T-helper 1 cell (primary cell): ENCODE results near the gene DCTN3.

Source experiments
- DNase-seq, 5 donors: peaks; one replicate each; pipeline ENCODE4 v3.0.0-alpha.2; 2012 to 2020
- total RNA-seq, 4 donors: gene quantifications; one replicate each; lab custom pipeline; 2026; lab: John Stamatoyannopoulos, UW

The DCTN3 gene
- total RNA-seq, result 19.3 to 25.8 (median 21.2) reads per million in 4 donors

DNA sequence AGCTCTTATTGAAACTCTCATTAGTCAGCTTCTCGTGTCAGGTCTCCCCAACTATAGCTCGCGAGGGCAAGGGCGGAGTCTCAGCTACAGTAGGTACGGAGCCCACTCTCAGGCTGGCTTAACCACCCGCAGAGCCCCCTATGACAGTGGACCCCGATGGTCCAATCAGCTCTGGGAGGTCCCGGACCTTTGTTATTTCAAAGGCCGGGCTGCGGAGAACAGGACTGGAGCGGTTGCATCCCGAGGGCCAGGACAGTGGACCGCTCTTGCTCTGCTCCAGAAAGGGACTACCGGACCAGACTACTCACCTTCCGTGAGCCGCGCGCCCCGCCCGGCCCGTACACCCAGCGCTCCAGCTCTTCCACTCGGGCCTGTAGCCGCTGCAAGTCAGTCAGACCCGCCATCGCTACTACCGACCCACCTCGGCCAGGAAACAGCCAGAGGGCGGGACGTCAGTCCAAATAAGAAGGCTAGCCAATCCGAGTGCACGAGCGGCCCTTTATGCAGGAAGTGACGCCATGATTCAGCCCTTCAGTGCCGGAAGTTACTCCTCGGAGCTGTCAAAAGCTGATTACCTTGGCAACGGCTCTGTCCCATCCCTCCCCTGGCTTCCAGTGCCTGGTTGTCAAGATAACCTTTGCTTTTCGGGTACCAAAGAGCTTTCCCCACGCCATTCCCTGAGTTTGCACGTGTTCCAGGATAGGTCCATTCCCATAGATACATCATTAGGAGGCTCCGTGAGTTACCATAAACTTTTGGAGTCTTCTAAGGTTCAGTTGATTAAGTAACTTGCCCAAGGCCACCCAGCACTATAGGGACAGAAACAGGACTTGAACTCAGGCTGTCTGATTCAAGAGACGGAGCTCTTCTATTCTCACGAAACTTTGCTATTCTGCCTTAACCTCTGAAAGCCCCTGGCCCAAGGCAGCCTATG, at the start of gene DCTN3:
Gene DCTN3 (minus strand): TSS at position 435 of the 934 bp plus-strand sequence. CDS start 31 bp downstream, at position 404.
- peak; percentile 81 to 95 (median 88) for DNase-seq

DNA sequence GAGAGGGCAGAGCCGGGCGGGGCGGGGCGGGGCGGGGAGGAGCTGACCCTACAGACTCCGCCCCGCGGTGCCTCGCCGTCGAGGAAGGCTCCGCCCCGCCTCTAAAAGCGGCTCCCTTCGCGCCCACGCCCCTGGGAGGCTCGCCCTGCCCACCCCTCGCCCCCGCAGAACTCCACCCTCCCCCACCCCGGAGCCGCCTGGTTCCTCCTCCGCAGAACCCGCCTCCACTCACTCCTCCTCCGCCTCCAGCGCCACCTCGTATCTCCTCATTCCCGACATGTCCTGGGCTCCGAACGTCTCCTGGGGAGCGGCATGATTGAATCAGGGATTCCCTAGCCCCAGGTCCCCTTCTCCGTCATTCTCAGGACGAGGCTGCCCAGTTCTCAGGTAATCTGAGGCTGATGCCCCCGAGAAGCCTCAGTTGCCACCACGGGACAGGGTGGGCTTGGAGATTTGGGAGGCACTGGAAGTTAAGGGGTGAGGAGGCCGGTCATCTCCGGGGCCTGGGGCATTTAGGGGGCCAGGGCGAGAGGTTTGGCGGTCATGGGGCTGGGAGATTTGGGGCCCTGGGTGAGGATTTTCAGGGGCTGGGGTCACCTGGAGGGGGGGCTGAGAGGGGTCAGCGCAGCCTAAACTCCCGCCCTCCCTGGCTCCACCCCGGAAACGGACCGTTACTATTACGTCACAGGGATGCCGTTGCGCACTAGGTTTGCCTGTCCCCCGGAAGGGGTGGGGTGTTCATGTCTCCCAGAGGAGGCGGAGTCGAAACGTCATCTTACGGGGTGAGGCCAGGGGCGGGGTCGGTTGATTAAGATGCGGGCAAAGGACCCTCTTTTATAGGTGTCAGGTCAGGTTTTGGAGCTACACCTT, 45.3 kb upstream of the DCTN3 start:
- DNase-seq, result peak; percentile 87 to 92 (median 90)

DNA sequence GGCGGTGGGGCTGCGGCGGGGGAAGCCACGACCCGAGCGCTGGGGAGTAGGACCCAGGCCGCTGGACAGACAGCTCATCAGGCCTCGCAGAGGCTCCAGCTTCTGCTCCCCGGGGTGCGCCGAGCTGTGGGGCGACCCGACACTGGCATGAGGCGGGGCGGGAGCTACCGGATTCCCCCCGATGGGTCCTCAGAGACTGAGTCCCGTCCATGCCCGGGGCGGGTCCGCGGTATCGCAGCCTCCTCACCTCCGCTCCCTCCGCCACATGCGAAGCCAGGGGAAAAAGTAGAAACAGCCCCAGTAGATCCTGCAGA, 44.7 kb upstream of the DCTN3 start:
- DNase-seq, result no peak

DNA sequence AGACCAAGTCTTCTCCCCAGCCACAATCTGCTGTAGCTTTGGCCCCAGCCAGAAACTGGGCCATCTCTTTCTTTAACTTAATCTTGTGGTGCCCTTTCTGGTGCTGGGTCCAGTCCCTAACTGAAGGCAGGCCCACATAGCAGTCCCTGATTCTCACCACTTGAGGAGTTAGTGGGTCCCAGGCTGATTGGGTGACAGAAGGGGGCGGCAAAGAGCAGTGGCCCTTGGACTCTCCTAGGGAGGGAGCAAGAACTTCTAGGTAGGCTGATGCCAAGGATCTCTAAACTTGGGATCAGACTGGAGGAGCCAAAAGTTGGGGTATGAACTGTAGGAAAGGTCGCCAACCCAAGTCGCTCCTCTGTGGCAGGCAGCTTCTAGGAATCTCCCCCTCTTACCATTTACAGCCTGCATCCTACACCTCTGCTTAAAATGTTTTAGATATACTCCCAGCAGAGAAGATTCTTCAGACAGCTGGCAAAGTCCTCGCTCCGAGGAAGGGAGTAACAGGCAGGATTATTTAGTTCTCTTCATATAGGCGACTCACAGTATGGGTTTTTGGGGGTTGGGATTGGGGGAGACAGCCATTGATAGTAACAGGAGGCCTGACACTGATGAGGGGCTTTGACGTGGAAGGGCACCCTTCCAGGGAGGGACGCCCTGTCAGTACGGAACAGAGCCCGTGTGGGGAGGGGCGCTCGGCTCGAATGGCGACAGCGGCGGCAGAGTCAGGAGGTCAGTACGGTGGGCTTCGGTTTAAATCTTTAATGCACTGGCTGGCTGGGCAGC, 44.2 kb upstream of the DCTN3 start:
- peak; percentile 40 to 75 (median 64) for DNase-seq

DNA sequence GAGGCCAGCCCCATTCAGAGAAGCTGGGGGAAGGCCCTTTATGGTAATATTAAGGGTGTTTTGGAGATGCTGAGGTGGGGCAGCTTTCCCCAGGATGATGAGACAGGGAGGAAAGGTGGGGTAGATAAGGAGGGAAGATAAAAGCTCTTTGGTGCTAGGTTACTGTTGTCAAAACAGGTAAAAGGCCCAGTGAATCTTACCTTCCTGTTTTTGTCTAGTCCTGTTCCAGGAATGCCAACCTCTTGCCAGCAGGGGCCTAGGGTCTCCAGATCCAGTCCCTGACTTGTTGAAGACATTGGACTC, 43.0 kb upstream of the DCTN3 start:
- peak in 1 of 5 donors; percentile 11 for DNase-seq

DNA sequence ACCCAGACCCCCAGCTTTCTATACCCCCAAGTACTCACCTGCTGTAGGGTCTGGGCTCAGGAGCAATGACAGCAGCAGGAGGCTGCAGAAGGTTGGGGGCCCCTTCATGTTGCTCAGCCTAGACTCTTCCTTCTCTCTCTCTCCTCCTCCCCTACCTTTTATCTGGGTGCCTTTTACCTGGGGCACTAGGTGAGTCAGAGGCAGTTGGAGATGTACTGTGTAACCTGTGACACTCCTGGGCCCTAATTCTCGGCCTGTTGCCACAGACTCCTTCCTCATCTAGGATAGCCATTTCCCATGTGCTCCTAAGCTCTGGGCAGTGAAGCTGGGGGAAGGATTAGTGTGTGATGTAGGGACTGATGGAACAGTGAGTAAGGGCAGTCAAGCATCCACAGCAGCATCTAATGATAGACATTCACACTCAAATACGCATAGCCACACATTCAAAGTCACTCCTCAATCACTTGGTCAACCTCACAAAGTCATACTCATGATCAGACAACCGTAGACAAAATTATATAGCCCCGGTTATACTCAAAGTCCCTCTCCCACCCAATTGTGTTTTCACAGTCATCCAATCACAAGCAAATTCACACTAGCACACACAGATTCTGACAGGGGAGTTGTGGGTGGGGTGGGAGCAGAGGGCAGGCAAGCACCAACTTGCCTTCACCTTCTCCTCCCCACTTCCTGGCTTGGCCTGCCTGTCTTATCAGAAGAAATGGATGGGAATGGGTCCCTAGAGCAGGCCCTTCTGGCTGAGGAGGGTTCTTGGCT, 42.4 kb upstream of the DCTN3 start, which contains the start of gene CCL27:
Gene CCL27 (minus strand): TSS at position 132 of the 777 bp plus-strand sequence. CDS start 24 bp downstream, at position 108.
- DNase-seq, result no peak

DNA sequence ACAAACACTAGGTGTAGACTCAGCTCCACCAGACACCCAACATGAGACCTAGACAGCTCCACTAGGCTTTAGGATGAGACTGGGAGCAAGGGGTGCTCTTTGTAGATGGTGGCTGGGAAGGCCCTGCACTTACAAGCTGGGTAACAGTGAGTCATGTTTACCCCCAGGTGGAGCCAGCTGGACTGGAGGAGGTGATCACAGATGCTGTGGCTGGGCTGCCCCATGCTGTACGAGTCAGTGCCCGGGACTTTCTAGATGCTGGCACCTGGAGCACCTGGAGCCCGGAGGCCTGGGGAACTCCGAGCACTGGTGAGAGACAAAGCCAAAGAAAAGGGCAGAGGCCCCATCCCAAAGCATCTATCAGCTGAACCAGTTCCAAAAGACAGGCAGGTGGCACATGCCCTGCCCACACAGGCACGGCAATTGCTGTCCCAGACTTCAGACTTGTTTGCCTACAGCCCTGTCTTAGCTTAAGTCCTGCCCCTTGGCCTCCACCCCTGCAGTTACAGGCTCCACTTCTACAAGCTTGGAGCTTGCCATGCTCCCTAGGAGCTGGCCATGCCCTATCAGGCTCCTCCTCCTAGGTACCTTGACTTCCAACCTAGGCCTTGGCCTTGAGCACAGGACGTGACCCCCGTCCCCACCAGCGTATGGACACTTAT, 39.4 kb upstream of the DCTN3 start:
- no peak for DNase-seq

DNA sequence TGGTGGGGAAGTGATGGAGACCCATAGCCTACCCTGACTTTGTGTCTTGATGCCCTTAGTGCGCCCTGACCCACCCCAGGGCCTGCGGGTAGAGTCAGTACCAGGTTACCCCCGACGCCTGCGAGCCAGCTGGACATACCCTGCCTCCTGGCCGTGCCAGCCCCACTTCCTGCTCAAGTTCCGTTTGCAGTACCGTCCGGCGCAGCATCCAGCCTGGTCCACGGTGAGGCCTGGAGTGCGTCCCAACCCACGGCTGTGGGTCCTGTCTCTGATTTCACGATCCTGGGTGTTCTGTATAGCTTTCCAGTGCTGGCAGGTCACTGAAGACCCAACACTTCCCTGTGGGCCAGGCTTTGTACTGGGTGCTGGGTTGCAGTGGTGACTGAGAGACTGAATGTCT, 38.2 kb upstream of the DCTN3 start:
- no peak for DNase-seq

DNA sequence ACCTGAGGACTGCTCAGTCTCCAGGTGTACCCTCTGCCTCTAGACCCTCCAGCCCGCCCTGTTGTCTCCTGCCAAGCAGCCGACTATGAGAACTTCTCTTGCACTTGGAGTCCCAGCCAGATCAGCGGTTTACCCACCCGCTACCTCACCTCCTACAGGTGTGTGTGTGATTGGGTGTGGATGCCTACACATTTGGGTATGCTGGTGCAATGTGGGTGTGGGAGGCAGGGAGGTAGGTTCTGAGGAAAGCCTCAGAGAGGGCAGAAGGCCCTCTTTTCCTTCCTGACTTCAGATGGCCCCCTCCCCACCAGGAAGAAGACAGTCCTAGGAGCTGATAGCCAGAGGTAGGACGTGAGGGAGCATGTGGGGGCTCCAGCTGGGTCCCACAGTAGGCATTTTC, 36.7 kb upstream of the DCTN3 start:
- no peak for DNase-seq

DNA sequence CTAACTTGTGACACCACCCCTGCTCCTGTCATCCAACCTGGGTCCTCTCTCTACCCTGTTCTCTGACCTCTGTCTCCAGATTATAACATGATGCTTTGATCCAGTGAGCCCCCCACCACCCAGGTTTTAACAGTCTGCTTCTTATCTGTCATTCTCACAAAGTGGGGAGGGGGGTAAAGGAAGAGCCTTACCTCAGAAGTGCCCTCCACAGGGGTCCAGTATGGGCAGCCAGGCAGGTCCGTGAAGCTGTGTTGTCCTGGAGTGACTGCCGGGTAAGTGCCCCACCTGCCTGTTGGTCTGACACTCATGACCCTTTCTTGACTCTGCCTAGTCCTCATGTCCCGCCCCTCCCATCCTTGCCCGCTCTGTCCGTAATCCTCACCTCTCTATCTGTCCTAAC, 35.1 kb upstream of the DCTN3 start:
- no peak for DNase-seq

DNA sequence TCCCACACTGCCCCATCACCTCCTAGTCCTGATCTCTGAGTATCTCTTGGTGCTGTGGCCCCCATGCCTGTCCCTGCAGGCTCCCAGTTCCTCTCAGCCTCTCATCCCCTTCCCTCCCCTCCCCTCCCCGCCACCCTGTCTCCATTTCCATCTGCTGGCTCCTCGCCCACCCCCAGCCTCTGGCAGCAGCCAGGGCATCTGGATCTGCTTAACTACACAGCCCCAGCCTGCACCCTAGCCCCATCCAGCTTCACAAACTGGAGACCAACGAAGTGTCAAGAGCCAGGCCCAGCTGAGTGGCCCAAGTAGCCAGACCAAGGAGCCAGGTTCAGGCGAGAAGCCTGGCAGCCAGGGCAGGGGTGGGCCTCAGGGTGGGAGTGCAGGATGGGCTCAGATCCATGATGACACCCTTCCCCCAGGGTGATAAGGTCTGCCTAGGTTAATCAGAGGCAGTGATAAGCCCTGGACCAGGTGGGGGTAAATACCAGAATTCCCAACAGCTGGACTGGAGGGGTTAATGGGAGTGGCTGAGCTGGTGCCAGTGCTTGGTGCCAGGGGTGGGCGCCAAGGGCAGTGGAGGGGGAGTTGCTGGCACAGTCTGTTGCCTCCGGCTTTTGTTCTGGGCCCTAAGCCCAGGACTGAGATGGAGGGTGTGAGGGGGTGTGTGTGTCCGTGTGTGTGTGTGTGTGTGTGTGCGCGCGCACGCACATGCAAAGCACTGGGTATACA, 34.2 kb upstream of the DCTN3 start:
- DNase-seq, result no peak

DNA sequence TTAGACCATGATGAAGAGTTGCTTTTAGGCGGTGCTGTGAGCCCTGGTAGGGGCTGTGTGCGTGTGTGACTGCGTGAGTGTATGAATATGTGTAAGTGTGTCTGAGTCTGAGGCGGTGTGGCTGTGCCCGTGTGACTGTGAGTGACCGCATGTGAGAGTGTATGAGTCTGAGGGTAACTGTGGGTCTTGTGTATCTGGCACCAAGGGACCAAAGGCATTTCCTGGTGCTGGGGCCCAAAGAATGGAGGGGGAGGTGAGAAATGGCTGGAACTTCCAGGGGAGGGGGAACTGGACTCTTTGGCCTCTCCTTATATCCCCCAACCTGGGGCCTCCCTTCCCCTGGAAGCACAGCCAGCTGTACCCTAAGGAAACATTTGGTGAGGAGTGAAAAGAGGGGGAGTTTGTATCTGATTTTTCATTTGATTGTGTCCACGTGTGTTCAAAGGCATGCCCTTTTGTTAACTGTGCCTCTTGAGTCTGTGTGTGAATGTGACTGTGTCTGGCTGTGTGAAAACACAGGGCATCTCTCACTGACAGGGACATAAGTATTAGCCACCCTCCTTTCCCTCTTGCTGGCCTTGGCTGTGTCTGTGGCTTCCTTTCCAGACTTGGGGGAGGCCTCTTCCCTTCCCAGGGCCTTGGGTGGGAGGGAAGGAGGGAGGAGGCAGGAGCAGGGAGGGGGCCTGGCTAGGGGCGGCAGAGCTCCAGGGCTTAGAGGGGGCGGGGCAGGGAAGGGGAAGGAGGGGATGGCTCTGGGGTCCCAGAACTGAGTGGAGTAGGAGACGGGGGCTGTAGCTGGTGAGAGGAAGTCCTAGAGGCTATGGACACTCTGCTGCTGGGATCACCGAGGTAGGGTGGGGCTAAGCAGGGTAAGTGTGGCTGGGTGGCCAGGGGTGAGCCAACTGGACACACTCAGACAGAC, 33.1 kb upstream of the DCTN3 start:
- no peak for DNase-seq

DNA sequence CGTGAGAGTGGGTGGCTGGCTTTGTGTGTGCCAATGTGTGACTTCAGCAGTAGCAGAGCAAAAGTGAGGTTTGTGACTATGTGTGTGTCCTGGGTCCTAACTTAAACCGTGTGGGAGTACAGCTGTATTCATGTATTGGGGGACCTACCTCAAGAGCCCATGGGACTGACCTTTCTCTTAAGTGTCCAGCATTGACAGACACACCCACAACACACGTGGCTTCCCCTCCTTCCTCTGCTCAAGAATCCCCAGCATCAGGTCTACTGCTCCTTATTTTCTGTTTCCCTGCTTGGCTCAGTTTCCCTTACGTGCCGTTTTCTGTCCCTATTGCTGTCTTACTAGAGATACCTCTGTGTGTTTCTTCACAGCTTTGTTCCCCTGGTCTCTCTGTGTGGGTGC, 32.3 kb upstream of the DCTN3 start:
- no peak for DNase-seq

DNA sequence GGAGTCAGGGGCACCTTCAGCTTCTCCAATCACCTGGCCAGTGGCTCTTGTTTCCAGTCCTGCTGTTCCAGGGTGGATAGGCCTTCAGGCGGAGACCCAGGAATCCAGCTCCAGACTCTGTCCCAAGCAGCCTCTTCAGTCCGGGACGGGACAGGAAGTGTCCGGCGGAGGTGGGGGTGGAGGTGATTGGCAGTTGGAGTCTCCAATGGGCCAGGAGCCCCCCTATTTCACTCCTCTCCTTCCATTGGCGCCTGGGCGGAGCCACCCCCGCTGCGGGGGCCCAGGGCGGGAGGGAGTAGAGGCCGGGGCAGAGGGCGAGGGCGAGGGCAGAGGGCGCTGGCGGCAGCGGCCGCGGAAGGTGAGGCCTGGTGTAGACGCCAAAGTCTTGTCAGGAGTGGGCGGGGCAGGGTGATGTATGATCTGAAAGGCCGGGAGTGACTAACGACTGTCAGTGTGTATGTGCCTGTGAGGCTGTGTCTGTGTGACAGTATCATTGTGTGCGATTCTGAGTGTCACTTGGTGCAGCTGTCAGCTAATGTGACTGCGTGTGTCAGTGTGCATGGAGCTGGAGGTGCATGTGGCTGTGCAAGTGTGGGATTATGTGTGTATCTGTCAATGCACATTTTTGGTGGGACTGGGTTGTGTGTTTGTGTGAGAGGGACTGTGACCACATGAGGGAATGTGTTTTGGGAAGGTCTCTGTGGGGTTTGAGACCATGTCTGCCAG, 31.7 kb upstream of the DCTN3 start, which contains the start of gene IL11RA:
Gene IL11RA (plus strand): TSS at position 310 of the 726 bp plus-strand sequence. CDS start 3,033 bp downstream, outside the sequence.
- peak in 1 of 5 donors; percentile 44 for DNase-seq

DNA sequence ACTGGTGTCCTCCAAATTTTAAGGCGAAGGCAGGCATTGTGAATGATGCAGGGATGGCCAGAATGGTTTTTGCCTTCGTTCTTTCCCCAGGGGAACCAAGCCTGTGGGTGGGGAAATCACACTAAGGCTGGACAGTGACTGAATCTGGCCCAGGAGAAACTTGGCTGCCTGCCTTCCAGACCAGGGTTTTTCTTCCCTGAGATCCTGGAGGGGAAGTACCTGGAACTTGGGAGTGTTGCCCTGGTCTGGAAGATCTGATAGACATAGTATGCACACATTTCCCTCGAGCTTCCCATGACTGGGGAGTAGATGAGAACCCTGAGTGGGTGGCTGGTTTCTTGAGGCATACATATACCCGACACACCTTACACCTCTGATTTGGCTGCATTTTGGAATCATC, 31.0 kb upstream of the DCTN3 start:
- no peak for DNase-seq

DNA sequence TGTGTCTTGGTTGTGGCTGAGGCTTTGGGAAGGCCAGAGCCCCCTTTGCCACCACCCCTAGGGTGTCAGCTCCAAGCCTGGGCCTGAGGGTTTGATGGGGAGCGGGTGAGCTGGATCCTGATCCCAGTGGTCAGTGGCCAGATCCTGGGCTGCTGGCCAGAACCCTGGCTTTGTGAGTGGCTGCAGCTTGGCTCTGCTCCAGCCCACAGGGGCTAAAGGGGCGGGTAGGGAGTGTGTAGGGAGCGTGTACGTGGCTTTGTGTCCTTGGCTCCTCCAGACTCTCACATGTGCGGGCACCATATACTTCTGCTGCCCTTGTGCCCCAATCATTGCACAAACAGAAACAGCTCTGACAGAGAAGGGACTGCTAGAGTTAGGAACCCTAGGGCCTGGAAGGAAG, 30.5 kb upstream of the DCTN3 start:
- no peak for DNase-seq

DNA sequence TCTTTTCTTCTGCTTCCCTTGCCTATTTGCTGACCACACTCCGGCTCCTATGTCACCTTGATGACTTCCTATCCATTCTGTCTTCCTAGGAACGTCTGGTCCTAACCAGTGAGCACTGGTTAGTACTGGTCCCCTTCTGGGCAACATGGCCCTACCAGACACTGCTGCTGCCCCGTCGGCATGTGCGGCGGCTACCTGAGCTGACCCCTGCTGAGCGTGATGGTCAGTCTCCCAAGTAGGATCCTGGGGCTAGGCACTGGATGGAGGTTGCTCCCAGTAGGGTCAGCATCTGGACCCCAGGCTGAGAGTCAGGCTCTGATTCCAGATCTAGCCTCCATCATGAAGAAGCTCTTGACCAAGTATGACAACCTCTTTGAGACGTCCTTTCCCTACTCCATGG, 28.4 kb upstream of the DCTN3 start:
- DNase-seq, result no peak

DNA sequence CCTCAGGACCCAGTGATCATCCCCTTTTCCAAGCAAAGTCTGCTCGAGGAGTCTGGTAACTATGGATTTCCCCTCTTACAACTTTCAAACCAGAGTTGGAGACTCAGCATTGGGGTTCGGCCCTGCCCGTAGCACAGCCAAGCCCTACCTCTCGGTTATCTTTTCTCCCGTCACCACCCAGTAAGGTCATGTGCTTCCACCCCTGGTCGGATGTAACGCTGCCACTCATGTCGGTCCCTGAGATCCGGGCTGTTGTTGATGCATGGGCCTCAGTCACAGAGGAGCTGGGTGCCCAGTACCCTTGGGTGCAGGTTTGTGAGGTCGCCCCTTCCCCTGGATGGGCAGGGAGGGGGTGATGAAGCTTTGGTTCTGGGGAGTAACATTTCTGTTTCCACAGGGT, 27.4 kb upstream of the DCTN3 start:
- peak in 1 of 5 donors; percentile 24 for DNase-seq

DNA sequence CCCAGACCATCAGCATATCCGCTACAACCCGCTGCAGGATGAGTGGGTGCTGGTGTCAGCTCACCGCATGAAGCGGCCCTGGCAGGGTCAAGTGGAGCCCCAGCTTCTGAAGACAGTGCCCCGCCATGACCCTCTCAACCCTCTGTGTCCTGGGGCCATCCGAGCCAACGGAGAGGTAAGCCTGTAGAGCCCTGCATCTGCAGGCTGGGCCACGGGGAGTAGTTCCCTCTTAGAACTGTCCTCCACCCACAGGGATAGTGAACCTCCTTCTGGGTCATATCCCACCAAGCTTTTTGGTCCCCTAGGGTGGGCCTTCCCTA, 26.7 kb upstream of the DCTN3 start:
- no peak for DNase-seq
